GM12801 (cell line): Measurements from ENCODE around the gene BEAN1.

Source experiments
- TF ChIP-seq, protein P1 (sequence below): IDR thresholded peaks from one replicate; pipeline ENCODE4 v1.5.1; 2011; ENCODE audit warnings: control low read depth; ENCODE audit not compliant: insufficient read length; ENCODE audit errors: extremely low read depth

BEAN1 gene

DNA sequence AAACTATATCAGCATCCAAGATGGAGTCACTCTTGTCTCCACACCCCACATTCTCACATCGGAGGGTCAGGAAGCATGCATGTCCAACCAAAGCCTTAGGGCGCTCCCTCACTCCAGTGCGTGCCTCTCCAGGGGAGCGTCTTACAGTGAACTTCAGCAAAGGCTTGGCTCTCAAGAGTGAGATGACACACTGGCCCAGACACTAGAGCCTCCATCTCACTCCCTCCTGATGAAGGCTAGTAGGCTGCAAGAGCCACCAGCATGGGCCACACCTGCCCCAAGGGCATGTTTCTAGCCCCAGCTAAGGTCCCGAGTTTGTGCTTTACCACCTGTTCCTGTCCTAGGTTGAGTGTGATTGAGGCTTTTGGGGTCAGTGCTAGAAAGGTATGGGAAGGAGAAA lies 40.5 kb downstream of the BEAN1 start:
- TF ChIP-seq, protein P1, sequence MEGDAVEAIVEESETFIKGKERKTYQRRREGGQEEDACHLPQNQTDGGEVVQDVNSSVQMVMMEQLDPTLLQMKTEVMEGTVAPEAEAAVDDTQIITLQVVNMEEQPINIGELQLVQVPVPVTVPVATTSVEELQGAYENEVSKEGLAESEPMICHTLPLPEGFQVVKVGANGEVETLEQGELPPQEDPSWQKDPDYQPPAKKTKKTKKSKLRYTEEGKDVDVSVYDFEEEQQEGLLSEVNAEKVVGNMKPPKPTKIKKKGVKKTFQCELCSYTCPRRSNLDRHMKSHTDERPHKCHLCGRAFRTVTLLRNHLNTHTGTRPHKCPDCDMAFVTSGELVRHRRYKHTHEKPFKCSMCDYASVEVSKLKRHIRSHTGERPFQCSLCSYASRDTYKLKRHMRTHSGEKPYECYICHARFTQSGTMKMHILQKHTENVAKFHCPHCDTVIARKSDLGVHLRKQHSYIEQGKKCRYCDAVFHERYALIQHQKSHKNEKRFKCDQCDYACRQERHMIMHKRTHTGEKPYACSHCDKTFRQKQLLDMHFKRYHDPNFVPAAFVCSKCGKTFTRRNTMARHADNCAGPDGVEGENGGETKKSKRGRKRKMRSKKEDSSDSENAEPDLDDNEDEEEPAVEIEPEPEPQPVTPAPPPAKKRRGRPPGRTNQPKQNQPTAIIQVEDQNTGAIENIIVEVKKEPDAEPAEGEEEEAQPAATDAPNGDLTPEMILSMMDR: no peak

- TF ChIP-seq, protein P1: no peak
Measured at GRCh38 chr16:66468321-66468965, 41.3 kb downstream of the BEAN1 start.

- TF ChIP-seq, protein P1: no peak
Measured at GRCh38 chr16:66469291-66469946, 42.3 kb downstream of the BEAN1 start.

DNA sequence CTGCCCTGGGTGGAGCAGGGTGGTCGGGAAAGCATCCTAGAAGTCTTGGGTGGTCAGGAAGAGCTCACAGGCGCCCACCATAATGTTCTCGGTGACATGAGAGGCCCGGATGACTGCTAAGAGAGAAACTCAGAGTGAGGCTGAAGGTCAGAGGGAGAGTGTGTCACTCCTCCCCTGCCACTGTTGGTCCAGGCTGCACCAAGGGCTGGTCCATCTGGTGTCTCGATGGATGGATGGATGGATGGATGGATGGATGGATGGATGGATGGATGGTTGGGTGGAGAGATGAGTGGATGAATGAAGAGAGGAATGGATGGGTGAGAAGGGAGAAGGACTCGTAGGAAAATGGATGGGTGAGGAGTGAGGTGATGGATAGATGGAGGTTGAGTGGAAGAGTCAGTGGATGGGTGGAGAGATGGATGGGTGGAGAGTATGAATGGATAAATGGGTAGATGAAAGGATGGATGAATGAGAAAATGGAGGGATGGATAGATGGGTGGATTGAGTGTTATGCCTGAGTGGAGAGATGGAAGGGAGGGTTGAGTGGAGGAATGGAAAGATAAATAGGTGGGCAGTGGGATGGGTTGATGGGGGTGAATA lies 43.0 kb downstream of the BEAN1 start:
- TF ChIP-seq, protein P1: no peak

DNA sequence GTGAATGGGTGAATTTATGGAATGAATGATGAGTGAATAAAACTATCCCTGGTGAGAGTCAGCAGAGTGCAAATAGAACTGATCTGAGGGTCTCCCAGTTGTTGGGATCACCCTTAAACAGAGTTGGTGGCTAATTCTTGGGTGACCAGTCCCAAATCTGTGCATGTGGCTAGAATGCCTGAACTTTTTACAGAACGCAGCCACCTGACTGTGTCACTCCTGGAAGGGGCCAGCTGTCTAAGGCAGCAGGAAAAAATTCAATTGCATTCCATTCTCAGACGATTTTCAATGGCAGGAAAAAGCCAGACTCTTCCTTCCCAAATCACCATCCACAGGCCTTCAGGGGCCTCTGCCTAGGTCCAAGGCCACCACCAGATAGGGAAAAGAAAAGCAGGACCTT lies 43.5 kb downstream of the BEAN1 start:
- TF ChIP-seq, protein P1: no peak

GRCh38 chr16:66471264-66471663 lies 44.2 kb downstream of the BEAN1 start:
- TF ChIP-seq, protein P1: no peak

GRCh38 chr16:66471716-66472393 lies 44.8 kb downstream of the BEAN1 start:
- TF ChIP-seq, protein P1: no peak
